HG02885 (cell line): ENCODE data around the gene CD248.
"Not testable (repeated sequence)": the region's sequence is repeated elsewhere in the genome, so short reads cannot be mapped to it uniquely, and the experiment has no call there.

ENCODE experiments used
- ATAC-seq: cut with Tn5 transposase; IDR thresholded peaks from one replicate; pipeline ENCODE4 v1.9.1; 2021; ENCODE audit warnings: mild to moderate bottlenecking; ENCODE audit not compliant: unreplicated experiment, poor library complexity

CD248 gene

GRCh38 chr11:66329165-66329673 is 12.4 kb upstream of the CD248 start:
- ATAC-seq: no peak

GRCh38 chr11:66328302-66329144 is 11.7 kb upstream of the CD248 start:
- peak; percentile 59 for ATAC-seq

- ATAC-seq: no peak
Measured at GRCh38 chr11:66328031-66328301, 11.1 kb upstream of the CD248 start.

- no peak for ATAC-seq
Measured at GRCh38 chr11:66327171-66328030, 10.6 kb upstream of the CD248 start.

- no peak for ATAC-seq
Measured at GRCh38 chr11:66326261-66327111, 9.6 kb upstream of the CD248 start.

- ATAC-seq: no peak
Measured at GRCh38 chr11:66325263-66325671, 8.4 kb upstream of the CD248 start.

- no peak for ATAC-seq
Measured at GRCh38 chr11:66324664-66325063, 7.8 kb upstream of the CD248 start.

- ATAC-seq: no peak
Measured at GRCh38 chr11:66323684-66324083, 6.8 kb upstream of the CD248 start.

GRCh38 chr11:66322732-66323427 is 6.0 kb upstream of the CD248 start:
- no peak for ATAC-seq

GRCh38 chr11:66321606-66322005 is 4.8 kb upstream of the CD248 start:
- no peak for ATAC-seq

- not testable (repeated sequence) for ATAC-seq
Measured at GRCh38 chr11:66320748-66321147, 3.9 kb upstream of the CD248 start.

GRCh38 chr11:66320289-66320688 is 3.4 kb upstream of the CD248 start:
- not testable (repeated sequence) for ATAC-seq

GRCh38 chr11:66318600-66318970 is 1.7 kb upstream of the CD248 start:
- ATAC-seq: no peak

GRCh38 chr11:66317723-66318599 is 1.1 kb upstream of the CD248 start:
- ATAC-seq: no peak

GRCh38 chr11:66317322-66317722 is 478 bp upstream of the CD248 start:
- ATAC-seq: no peak

- ATAC-seq: no peak
Measured at GRCh38 chr11:66315921-66316811, 678 bp downstream of the CD248 start.

GRCh38 chr11:66315498-66315885 is 1.4 kb downstream of the CD248 start:
- ATAC-seq: no peak
